Measurements from ENCODE around the gene CAPN14. TPM values are rescaled to one million over a fixed set of nuclear protein-coding genes. Genes with fewer than 3 reads are reported as not detected.

CAPN14 gene
- total RNA-seq (2021; ENCODE audit: unreplicated experiment) (0.05 TPM), Bru-seq, nascent RNA (percentile 12 among the genes with signal in this experiment), BruChase-seq, experiment 1, labeled RNA remaining after a 2-hour chase (percentile 4 among the genes with signal in this experiment), BruChase-seq, experiment 2, labeled RNA remaining after a 6-hour chase (percentile 13 among the genes with signal in this experiment)
- polyA plus RNA-seq (2012; ENCODE audit: insufficient read length): not detected
- long read RNA-seq: 0 reads

- intact Hi-C loops (cut with micrococcal nuclease; ENCODE audit: unreplicated experiment): no loop called here
- no TSS peak for BruUV-seq (replicated peaks)
These were observed at the start of gene CAPN14 for GRCh38 chr2:31217465-31218200. Gene CAPN14 (minus strand): TSS chr2:31217515. CDS start chr2:31205447, 12,068 bp downstream.

DNA sequence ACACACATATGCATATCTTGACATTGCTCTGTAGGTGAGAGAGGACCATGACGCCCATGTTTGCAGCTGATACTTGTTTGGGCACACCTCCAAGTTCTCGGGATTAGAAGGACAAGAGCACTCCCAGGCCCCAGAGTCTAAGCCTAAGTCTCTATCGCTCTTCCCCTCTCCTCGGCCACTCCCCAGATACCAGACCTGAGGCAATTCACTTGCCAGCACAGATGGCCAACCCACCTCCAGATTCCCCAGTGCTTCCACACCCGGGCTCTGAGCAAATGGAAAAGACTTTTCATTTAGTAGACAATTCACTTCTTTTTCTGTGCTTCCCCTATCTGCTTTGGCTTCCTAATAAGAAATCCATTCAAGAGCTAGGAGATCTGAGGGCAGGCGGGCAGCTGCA lies 49.5 kb upstream of the CAPN14 start:
- ChIA-PET POLR2A (no interaction called here), CTCF (no interaction called here)
- no peaks in the 10 kb centered on the region for H3K27me3 ChIP-seq (ENCODE audit: control insufficient read depth, insufficient read depth, low read length)
- no TSS peak for BruUV-seq (replicated peaks)
- intact Hi-C loops (cut with micrococcal nuclease; ENCODE audit: unreplicated experiment) (no loop called here), in situ Hi-C loops (cut with HindIII; ENCODE audit: low pct_unique_long_range_greater_than_20kb, low sequenced_read_pairs) (no loop called here)
- H3K4me3 ChIP-seq (ENCODE audit: low read depth in 2 of 2, low read length in 2 of 2): no peak overlapping the region
- no peak for ATAC-seq
- no peak overlapping the region for H3K27ac ChIP-seq (ENCODE audit: low read length)
- H3K9me3 ChIP-seq (ENCODE audit: control insufficient read depth, insufficient read depth, low read depth, low read length): no peaks in the 10 kb centered on the region
- H3K36me3 ChIP-seq (ENCODE audit: control insufficient read depth, insufficient read depth, low read length): no peaks in the 10 kb centered on the region
- DNase-seq (ENCODE audit: low read depth, low spot score): no peak
- H3K4me1 ChIP-seq (ENCODE audit: control insufficient read depth, insufficient read depth, low read length): no peaks in the 10 kb centered on the region
- TF ChIP-seq SIN3A (IDR thresholded peaks at IDR 0.05; ENCODE audit: borderline replicate concordance, insufficient read depth, low read depth, low read length) (no peak), POLR2AphosphoS5 (IDR thresholded peaks at IDR 0.05; ENCODE audit: low read depth, low read length) (no peak), REST (IDR thresholded peaks at IDR 0.05; ENCODE audit: insufficient read depth in 1 of 2, low read depth in 2 of 2, low read length in 1 of 2) (no peak), TCF7L2 (IDR thresholded peaks at IDR 0.05; ENCODE audit: low read depth, low read length) (no peak)

More at GRCh38 chr2:31217465-31218200, at the start of gene CAPN14:
- DNase-seq (ENCODE audit: low read depth, low spot score) (no peak), ATAC-seq (no peak)
- ChIA-PET POLR2A (no interaction called here), CTCF (no interaction called here)
- Histone ChIP-seq H3K4me3 (ENCODE audit: low read depth in 2 of 2, low read length in 2 of 2) (no peak within 1 kb of the TSS), H3K36me3 (ENCODE audit: control insufficient read depth, insufficient read depth, low read length) (no peaks in the 10 kb centered on the region), H3K9me3 (ENCODE audit: control insufficient read depth, insufficient read depth, low read depth, low read length) (no peaks in the 10 kb centered on the region), H3K4me1 (ENCODE audit: control insufficient read depth, insufficient read depth, low read length) (no peaks in the 10 kb centered on the region), H3K27ac (ENCODE audit: low read length) (no peak within 1 kb of the TSS), H3K27me3 (ENCODE audit: control insufficient read depth, insufficient read depth, low read length) (peaks cover 13% of the 10 kb centered on the region)
- TF ChIP-seq TCF7L2 (IDR thresholded peaks at IDR 0.05; ENCODE audit: low read depth, low read length) (no peak), CTCF (IDR thresholded peaks at IDR 0.05) (no peak), SIN3A (IDR thresholded peaks at IDR 0.05; ENCODE audit: borderline replicate concordance, insufficient read depth, low read depth, low read length) (no peak), POLR2AphosphoS5 (IDR thresholded peaks at IDR 0.05; ENCODE audit: low read depth, low read length) (no peak), REST (IDR thresholded peaks at IDR 0.05; ENCODE audit: insufficient read depth in 1 of 2, low read depth in 2 of 2, low read length in 1 of 2) (no peak)
- in situ Hi-C loops (cut with HindIII; ENCODE audit: low pct_unique_long_range_greater_than_20kb, low sequenced_read_pairs): no loop called here

Measured in Panc1 (cell line).